ENCODE data around the gene MTFP1. TPM values are rescaled to one million over a fixed set of nuclear protein-coding genes. Genes with fewer than 3 reads are reported as not detected.
"Not testable (repeated sequence)": the region's sequence is repeated elsewhere in the genome, so short reads cannot be mapped to it uniquely, and the experiment has no call there.

MTFP1 gene
- total and polyA plus RNA-seq, 2 donors (not counting 1 experiment from before 2014, with no cell fraction given): 11.8 to 18.4 TPM

DNA sequence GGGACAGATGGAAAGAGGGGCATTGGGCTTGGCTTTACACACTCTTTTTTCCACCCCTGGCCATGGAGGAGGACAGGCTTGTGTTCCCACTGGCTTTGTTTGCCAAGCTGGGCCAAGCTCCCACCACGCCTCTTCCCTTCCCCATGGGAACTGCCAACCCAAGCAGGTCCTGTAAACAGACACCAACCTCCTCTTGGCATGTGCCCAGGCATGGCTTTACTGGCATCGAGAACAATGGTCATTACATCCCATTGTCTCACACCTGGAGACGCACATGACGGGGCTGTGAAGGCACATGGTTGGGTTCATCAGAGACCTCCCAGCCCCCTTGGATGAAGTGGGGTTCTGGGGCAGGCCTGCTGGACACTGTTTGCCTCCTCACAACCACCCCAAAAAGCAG lies 34.6 kb downstream of the MTFP1 start:
- H3K9me3 ChIP-seq (ENCODE audit: control extremely low read depth in 1 of 3, control insufficient read depth in 2 of 3, insufficient read depth in 1 of 3, low read length in 2 of 3): peaks cover 0 to 5% (median 0%) of the 10 kb centered on the region in 3 donors
- H3K9me3 Mint-ChIP-seq (ENCODE audit: insufficient read depth): no peaks in the 10 kb centered on the region
- peaks cover 0 to 19% (median 5%) of the 10 kb centered on the region in 4 experiments for H3K27me3 ChIP-seq (replicated peaks in 1 of 4; ENCODE audit: control extremely low read depth in 1 of 4, control insufficient read depth in 3 of 4, insufficient read depth in 4 of 4, low read length in 3 of 4)
- no peaks in the 10 kb centered on the region for H4K20me1 ChIP-seq (ENCODE audit: control insufficient read depth, insufficient read depth, low read length, poor library complexity, severe bottlenecking)
- H3K4me1 Mint-ChIP-seq: no peaks in the 10 kb centered on the region
- no peak overlapping the region for H3K27ac ChIP-seq (ENCODE audit: low read length in 2 of 2)
- H2AFZ ChIP-seq (ENCODE audit: insufficient read depth, low read depth, low read length, poor library complexity, severe bottlenecking): no peak overlapping the region
- H3K79me2 ChIP-seq (ENCODE audit: control insufficient read depth, insufficient read depth, low read length): no peaks in the 10 kb centered on the region
- H3K9ac ChIP-seq (ENCODE audit: low read length): no peak overlapping the region
- DNase-seq (no peak), ATAC-seq (ENCODE audit: low read depth) (no peak)
- H3K27me3 Mint-ChIP-seq: peaks cover 36% of the 10 kb centered on the region
- POLR2A ChIA-PET: no interaction called here
- WGBS (ENCODE audit: insufficient coverage): 92% methylated on average over 4 of the region's 4 CpGs
- H3K27ac Mint-ChIP-seq: no peak overlapping the region
- intact Hi-C loops (cut with micrococcal nuclease): no loop called here
- CTCF ChIA-PET: no interaction called here
- no peak overlapping the region for H3K4me2 ChIP-seq (replicated peaks; ENCODE audit: low read depth, low read length, poor library complexity, severe bottlenecking)
- no peaks in the 10 kb centered on the region for H3K36me3 ChIP-seq (replicated peaks in 1 of 2; ENCODE audit: control extremely low read depth in 1 of 2, control insufficient read depth in 1 of 2, extremely low read depth in 1 of 2, insufficient read depth in 2 of 2, low read length in 1 of 2)
- no peaks in the 10 kb centered on the region for H3K4me1 ChIP-seq (ENCODE audit: control insufficient read depth in 2 of 2, insufficient read depth in 2 of 2, low read length in 2 of 2)
- H3K4me3 ChIP-seq (ENCODE audit: control extremely low read depth in 1 of 5, extremely low read depth in 1 of 5, insufficient read depth in 1 of 5, low read depth in 2 of 5, low read length in 4 of 5): no peak overlapping the region
- H3K4me3 Mint-ChIP-seq: no peak overlapping the region
- TF ChIP-seq EZH2 (IDR thresholded peaks at IDR 0.05; ENCODE audit: borderline replicate concordance, insufficient read depth, low read depth, low read length, poor library complexity, severe bottlenecking): no peak
- TF ChIP-seq, protein P1, sequence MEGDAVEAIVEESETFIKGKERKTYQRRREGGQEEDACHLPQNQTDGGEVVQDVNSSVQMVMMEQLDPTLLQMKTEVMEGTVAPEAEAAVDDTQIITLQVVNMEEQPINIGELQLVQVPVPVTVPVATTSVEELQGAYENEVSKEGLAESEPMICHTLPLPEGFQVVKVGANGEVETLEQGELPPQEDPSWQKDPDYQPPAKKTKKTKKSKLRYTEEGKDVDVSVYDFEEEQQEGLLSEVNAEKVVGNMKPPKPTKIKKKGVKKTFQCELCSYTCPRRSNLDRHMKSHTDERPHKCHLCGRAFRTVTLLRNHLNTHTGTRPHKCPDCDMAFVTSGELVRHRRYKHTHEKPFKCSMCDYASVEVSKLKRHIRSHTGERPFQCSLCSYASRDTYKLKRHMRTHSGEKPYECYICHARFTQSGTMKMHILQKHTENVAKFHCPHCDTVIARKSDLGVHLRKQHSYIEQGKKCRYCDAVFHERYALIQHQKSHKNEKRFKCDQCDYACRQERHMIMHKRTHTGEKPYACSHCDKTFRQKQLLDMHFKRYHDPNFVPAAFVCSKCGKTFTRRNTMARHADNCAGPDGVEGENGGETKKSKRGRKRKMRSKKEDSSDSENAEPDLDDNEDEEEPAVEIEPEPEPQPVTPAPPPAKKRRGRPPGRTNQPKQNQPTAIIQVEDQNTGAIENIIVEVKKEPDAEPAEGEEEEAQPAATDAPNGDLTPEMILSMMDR (IDR thresholded peaks at IDR 0.05): no peak

DNA sequence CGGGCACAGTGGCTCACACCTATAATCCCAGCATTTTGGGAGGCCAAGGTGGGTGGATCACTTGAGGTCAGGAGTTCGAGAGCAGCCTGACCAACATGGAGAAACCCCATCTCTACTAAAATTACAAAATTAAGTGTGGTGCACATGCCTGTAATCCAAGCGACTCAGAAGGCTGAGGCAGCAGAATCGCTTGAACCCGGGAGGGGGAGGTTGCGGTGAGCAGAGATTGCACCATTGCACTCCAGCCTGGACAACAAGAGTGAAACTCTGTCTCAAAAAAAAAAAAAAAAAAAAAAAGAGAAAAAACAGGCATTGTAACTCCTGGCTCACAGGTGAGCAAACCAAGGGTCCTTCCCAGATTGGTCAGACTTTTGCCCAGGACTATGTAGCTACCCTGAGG lies 35.0 kb downstream of the MTFP1 start:
- CTCF ChIA-PET; H3K36me3 ChIP-seq (replicated peaks in 1 of 2; ENCODE audit: control extremely low read depth in 1 of 2, control insufficient read depth in 1 of 2, extremely low read depth in 1 of 2, insufficient read depth in 2 of 2, low read length in 1 of 2); H3K4me3 ChIP-seq (ENCODE audit: control extremely low read depth in 1 of 5, extremely low read depth in 1 of 5, insufficient read depth in 1 of 5, low read depth in 2 of 5, low read length in 4 of 5); H3K27ac Mint-ChIP-seq; POLR2A ChIA-PET; DNase-seq; H2AFZ ChIP-seq (ENCODE audit: insufficient read depth, low read depth, low read length, poor library complexity, severe bottlenecking); H3K9me3 ChIP-seq (ENCODE audit: control extremely low read depth in 1 of 3, control insufficient read depth in 2 of 3, insufficient read depth in 1 of 3, low read length in 2 of 3); H3K79me2 ChIP-seq (ENCODE audit: control insufficient read depth, insufficient read depth, low read length); intact Hi-C loops (cut with micrococcal nuclease); H3K4me1 Mint-ChIP-seq; H3K4me1 ChIP-seq (ENCODE audit: control insufficient read depth in 2 of 2, insufficient read depth in 2 of 2, low read length in 2 of 2); H3K9me3 Mint-ChIP-seq (ENCODE audit: insufficient read depth); ATAC-seq (ENCODE audit: low read depth); H3K4me2 ChIP-seq (replicated peaks; ENCODE audit: low read depth, low read length, poor library complexity, severe bottlenecking); H3K27ac ChIP-seq (ENCODE audit: low read length in 2 of 2); H3K9ac ChIP-seq (ENCODE audit: low read length); H4K20me1 ChIP-seq (ENCODE audit: control insufficient read depth, insufficient read depth, low read length, poor library complexity, severe bottlenecking); H3K4me3 Mint-ChIP-seq: not testable (repeated sequence)
- WGBS (ENCODE audit: insufficient coverage): 80% methylated on average over 2 of the region's 6 CpGs
- H3K27me3 ChIP-seq (replicated peaks in 1 of 4; ENCODE audit: control extremely low read depth in 1 of 4, control insufficient read depth in 3 of 4, insufficient read depth in 4 of 4, low read length in 3 of 4): peaks cover 0 to 22% (median 7%) of the 10 kb centered on the region in 4 experiments
- peaks cover 40% of the 10 kb centered on the region for H3K27me3 Mint-ChIP-seq

All from B cell (primary cell).